ENCODE measurements around the gene ABRACL. TPM values are rescaled to one million over a fixed set of nuclear protein-coding genes. Genes with fewer than 3 reads are reported as not detected.

The ABRACL gene
- total RNA-seq, 1 donor from 2014 or later, result 66.9 TPM

DNA sequence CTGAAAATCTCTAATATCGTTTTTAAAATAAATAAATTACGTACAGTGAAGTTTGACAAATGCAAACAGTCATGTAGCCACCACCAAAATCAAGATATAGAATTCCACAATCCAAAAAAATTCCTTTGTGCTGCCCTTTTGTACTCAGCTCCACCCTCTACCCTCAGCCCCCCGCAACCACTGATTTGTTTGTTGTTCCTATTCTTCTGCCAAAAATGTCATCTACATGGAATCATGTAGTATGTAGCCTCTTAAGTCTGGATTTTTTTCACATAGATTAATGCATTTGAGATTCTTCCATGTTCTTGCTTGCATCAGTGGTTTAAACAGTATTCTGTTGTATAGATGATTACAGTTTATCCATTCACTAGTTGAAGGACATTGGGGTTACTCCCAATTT lies 32.0 kb upstream of the ABRACL start:
- TF ChIP-seq, protein P1, sequence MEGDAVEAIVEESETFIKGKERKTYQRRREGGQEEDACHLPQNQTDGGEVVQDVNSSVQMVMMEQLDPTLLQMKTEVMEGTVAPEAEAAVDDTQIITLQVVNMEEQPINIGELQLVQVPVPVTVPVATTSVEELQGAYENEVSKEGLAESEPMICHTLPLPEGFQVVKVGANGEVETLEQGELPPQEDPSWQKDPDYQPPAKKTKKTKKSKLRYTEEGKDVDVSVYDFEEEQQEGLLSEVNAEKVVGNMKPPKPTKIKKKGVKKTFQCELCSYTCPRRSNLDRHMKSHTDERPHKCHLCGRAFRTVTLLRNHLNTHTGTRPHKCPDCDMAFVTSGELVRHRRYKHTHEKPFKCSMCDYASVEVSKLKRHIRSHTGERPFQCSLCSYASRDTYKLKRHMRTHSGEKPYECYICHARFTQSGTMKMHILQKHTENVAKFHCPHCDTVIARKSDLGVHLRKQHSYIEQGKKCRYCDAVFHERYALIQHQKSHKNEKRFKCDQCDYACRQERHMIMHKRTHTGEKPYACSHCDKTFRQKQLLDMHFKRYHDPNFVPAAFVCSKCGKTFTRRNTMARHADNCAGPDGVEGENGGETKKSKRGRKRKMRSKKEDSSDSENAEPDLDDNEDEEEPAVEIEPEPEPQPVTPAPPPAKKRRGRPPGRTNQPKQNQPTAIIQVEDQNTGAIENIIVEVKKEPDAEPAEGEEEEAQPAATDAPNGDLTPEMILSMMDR (conservative IDR thresholded peaks at IDR 0.05), result no peak
- H3K27me3 Mint-ChIP-seq (ENCODE audit: low read depth), result no peaks in the 10 kb centered on the region
- H3K4me1 Mint-ChIP-seq, result no peaks in the 10 kb centered on the region
- no peaks in the 10 kb centered on the region for H3K9me3 Mint-ChIP-seq
- no peak overlapping the region for H3K4me3 Mint-ChIP-seq
- no peak overlapping the region for H3K27ac Mint-ChIP-seq (ENCODE audit: unreplicated experiment)
- no peaks in the 10 kb centered on the region for H3K36me3 Mint-ChIP-seq (ENCODE audit: low read depth)
- DNase-seq (ENCODE audit: low read depth, low spot score), result no peak

DNA sequence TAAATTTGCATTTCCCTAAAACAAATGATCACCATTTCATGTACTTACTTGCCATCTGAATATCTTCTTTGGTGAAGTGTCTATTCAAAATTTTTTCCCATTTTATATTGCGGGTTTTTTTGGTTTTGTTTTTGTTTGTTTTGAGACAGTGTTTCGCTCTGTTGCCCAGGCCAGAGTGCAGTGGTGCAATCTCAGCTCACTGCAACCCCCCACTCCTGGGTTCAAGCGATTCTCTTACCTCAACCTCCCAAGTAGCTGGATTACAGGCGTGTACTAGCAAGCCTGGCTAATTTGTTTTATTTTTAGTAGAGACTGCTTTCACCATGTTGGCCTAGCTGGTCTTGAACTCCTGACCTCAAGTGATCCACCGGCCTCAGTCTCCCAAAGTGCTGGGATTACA lies 31.4 kb upstream of the ABRACL start:
- Mint-ChIP-seq H3K4me1 (no peaks in the 10 kb centered on the region), H3K36me3 (ENCODE audit: low read depth) (no peaks in the 10 kb centered on the region), H3K9me3 (no peaks in the 10 kb centered on the region), H3K4me3 (no peak overlapping the region), H3K27ac (ENCODE audit: unreplicated experiment) (no peak overlapping the region), H3K27me3 (ENCODE audit: low read depth) (no peaks in the 10 kb centered on the region)
- no peak for DNase-seq (ENCODE audit: low read depth, low spot score)
- TF ChIP-seq, protein P1 (conservative IDR thresholded peaks at IDR 0.05), result no peak

- Mint-ChIP-seq H3K36me3 (ENCODE audit: low read depth) (no peaks in the 10 kb centered on the region), H3K27ac (ENCODE audit: unreplicated experiment) (no peak overlapping the region), H3K4me3 (no peak overlapping the region), H3K9me3 (no peaks in the 10 kb centered on the region), H3K4me1 (peaks cover 11% of the 10 kb centered on the region), H3K27me3 (ENCODE audit: low read depth) (no peaks in the 10 kb centered on the region)
- no peak for DNase-seq (ENCODE audit: low read depth, low spot score)
- TF ChIP-seq, protein P1 (conservative IDR thresholded peaks at IDR 0.05), result no peak
These were observed 28.4 kb upstream of the ABRACL start for GRCh38 chr6:138999949-139000725.

DNA sequence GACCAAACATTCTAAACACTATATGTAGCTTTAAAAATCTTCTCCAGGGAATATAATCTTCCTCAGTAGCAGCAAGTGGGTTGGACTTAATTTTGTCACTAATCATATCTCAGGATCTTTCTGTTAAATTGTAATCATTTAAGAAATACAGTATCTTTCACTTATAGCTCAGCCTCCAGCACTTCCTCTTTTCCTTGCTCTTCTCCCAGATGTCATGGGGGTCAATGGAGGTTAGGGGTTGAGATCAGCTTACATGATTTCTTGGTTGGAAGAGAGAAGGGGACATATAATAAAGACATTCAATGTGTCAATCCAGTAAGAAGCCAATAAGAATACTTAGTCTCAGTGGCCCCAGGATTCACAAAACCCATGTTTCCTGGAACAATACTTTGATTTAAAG lies 24.8 kb upstream of the ABRACL start:
- no peak overlapping the region for H3K4me3 Mint-ChIP-seq
- H3K27me3 Mint-ChIP-seq (ENCODE audit: low read depth), result no peaks in the 10 kb centered on the region
- no peaks in the 10 kb centered on the region for H3K36me3 Mint-ChIP-seq (ENCODE audit: low read depth)
- no peaks in the 10 kb centered on the region for H3K9me3 Mint-ChIP-seq
- peaks cover 23% of the 10 kb centered on the region for H3K4me1 Mint-ChIP-seq
- TF ChIP-seq, protein P1 (conservative IDR thresholded peaks at IDR 0.05), result no peak
- H3K27ac Mint-ChIP-seq (ENCODE audit: unreplicated experiment), result no peak overlapping the region
- DNase-seq (ENCODE audit: low read depth, low spot score), result no peak

DNA sequence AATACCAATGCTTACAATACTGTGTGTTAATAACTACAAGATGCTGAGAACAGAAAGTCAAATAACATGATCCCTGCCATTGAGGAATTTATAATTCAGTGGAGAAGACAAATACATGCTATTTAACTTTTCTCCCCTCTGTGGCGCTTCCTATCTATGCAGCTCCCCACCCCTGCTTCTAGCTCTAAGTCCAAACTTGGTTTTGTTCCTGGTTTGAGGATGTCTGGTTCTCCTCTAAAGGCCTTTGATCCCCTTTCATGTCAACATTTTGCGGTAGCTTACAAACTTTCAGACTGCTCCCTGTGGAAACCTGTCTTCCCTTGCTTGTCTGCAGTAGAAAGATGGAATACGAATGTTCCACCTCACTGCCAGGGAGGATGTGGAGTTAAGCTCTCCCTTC lies 22.1 kb upstream of the ABRACL start:
- Mint-ChIP-seq H3K4me3 (no peak overlapping the region), H3K36me3 (ENCODE audit: low read depth) (no peaks in the 10 kb centered on the region), H3K9me3 (no peaks in the 10 kb centered on the region), H3K27me3 (ENCODE audit: low read depth) (no peaks in the 10 kb centered on the region), H3K4me1 (peaks cover 26% of the 10 kb centered on the region), H3K27ac (ENCODE audit: unreplicated experiment) (no peak overlapping the region)
- TF ChIP-seq, protein P1 (conservative IDR thresholded peaks at IDR 0.05), result no peak
- no peak for DNase-seq (ENCODE audit: low read depth, low spot score)
